Measurements from ENCODE around the gene TMEM121B.

The TMEM121B gene

GRCh38 chr22:17137861-17138425 lies 16.8 kb upstream of the TMEM121B start:
- DNase-seq: no peak

GRCh38 chr22:17137170-17137569 lies 16.0 kb upstream of the TMEM121B start:
- no peak for DNase-seq

GRCh38 chr22:17135153-17135760 lies 14.1 kb upstream of the TMEM121B start:
- no peak for DNase-seq

GRCh38 chr22:17133137-17133536 lies 12.0 kb upstream of the TMEM121B start:
- no peak for DNase-seq

- no peak for DNase-seq
These were observed 11.0 kb upstream of the TMEM121B start for GRCh38 chr22:17132112-17132511.

- DNase-seq: peak; percentile 37
These were observed 10.5 kb upstream of the TMEM121B start for GRCh38 chr22:17131686-17132085.

- DNase-seq: no peak
These were observed 9.0 kb upstream of the TMEM121B start for GRCh38 chr22:17130199-17130598.

- DNase-seq: peak; percentile 28
These were observed 388 bp downstream of the TMEM121B start for GRCh38 chr22:17120711-17121232.

GRCh38 chr22:17120281-17120680 lies 879 bp downstream of the TMEM121B start:
- no peak for DNase-seq

GRCh38 chr22:17119481-17120202 lies 1.5 kb downstream of the TMEM121B start:
- DNase-seq: no peak

- DNase-seq: no peak
These were observed 2.8 kb downstream of the TMEM121B start for GRCh38 chr22:17118342-17118741.

- no peak for DNase-seq
These were observed 3.3 kb downstream of the TMEM121B start for GRCh38 chr22:17117890-17118289.

GRCh38 chr22:17117400-17117799 lies 3.8 kb downstream of the TMEM121B start:
- DNase-seq: no peak

GRCh38 chr22:17116572-17117330 lies 4.4 kb downstream of the TMEM121B start:
- DNase-seq: no peak

- no peak for DNase-seq
These were observed 5.1 kb downstream of the TMEM121B start for GRCh38 chr22:17115945-17116565.

- no peak for DNase-seq
These were observed 5.9 kb downstream of the TMEM121B start for GRCh38 chr22:17115236-17115635.

GRCh38 chr22:17114898-17115235 lies 6.3 kb downstream of the TMEM121B start:
- no peak for DNase-seq

- DNase-seq: no peak
These were observed 6.8 kb downstream of the TMEM121B start for GRCh38 chr22:17114173-17114897.

- DNase-seq: no peak
These were observed 7.6 kb downstream of the TMEM121B start for GRCh38 chr22:17113600-17113999.

- DNase-seq: peak; percentile 7
These were observed 8.6 kb downstream of the TMEM121B start for GRCh38 chr22:17112491-17113042.

GRCh38 chr22:17110791-17111550 lies 10.2 kb downstream of the TMEM121B start:
- no peak for DNase-seq

All from NCI-H774 (cell line).